Hair follicle dermal papilla cell (primary cell): ENCODE measurements around the gene OR1N1. TPM values are rescaled to one million over a fixed set of nuclear protein-coding genes. Genes with fewer than 3 reads are reported as not detected.

Source experiments
- total RNA-seq: library from RNA; depleted of rRNA; stranded (reverse); fragments of >200 nt; gene quantifications from 2 replicates; pipeline ENCODE4 v1.2.3, GENCODE V29; 2012

Gene OR1N1
- not detected in 2 replicates for total RNA-seq

DNA sequence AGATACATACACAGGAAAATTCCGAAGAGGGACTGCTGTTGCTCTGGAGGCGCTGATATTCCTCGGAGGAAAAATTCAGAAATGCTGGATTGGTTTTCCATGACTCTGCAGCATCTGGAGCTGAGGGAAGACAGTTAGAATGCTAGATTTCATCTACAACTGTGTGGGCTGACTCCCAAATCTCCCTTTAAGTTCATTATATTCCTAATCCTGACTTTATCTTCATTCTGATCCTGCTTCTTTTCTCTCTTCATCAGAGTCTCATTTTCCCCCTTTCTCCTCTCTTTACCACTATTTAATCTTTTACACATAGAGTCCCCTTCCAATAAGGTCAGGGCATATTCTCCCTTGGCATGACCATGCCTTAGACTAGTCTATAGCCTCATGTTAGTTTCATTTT, at the start of gene OR1N1:
TSS of gene OR1N1 (minus strand) at position 101 of the 400 bp plus-strand sequence. CDS start at position 101, 0 bp downstream.

DNA sequence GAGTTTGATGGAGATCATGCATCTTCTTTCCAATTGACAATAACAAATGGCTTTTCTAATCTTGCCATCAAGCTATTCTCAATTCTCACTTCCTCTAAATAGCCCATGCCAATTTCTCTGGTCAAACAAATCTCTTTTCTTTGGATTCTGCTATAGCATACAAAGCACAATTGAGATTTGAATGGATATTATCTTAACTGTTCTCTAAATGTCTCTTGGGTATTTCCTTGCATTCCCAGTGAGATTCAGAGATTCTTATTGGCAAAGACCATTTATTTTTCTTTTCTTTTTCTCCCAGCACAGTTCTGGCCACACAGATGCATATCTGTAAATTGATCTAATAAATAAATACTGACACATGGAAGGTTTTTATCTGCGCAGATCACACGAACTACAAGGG, 25.7 kb upstream of the OR1N1 start, which contains the start of gene OR1N2:
TSS of gene OR1N2 (plus strand) at position 301 of the 400 bp plus-strand sequence. CDS start 100 bp downstream, outside the sequence.

GRCh38 chr9:122518841-122519240, 8.3 kb downstream of the OR1N1 start, which contains the start of gene OR1J4:
Gene OR1J4, plus strand, starts transcription at chr9:122519141. Its CDS starts 0 bp downstream, at chr9:122519141.

DNA sequence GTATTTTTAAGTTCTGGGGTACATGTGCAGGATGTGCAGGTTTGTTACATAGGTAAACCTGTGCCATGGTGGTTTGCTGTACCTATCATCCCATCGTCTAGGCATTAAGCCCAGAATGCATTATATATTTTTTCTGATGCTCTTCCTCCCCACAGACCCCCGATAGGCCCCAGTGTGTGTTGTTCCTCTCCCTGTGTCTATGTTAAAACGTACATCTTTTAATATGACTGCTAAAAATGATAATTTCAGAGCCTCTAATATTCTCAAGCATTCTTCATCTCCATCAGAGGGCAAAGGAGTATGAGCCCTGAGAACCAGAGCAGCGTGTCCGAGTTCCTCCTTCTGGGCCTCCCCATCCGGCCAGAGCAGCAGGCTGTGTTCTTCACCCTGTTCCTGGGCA, 16.6 kb downstream of the OR1N1 start, which contains the start of gene OR1J2:
TSS of gene OR1J2 (plus strand) at position 301 of the 400 bp plus-strand sequence. CDS start at position 301, 0 bp downstream.

GRCh38 chr9:122477826-122478225, 49.3 kb downstream of the OR1N1 start, which contains the start of gene OR1J1:
Gene OR1J1, minus strand, starts transcription at chr9:122477926. Its CDS starts 0 bp downstream, at chr9:122477926.

Other genes with a start within 250 kb of the OR1N1 start
- gene PTGS1, start 156.3 kb downstream of the OR1N1 start, total RNA-seq, result 14.2 and 22.7 TPM in 2 replicates
- gene OR1J1, start 49.4 kb downstream of the OR1N1 start, total RNA-seq, result not detected in 2 replicates
- 0.24 and 0.32 TPM in 2 replicates for gene OR1J2, start 16.5 kb downstream of the OR1N1 start, total RNA-seq
- gene OR1J4, start 8.2 kb downstream of the OR1N1 start, total RNA-seq, result 0.49 TPM in 1 of 2 replicates, not detected in the other
- gene OR1N2, start 25.8 kb upstream of the OR1N1 start, total RNA-seq, result not detected in 2 replicates
- 0.36 TPM in 1 of 2 replicates, not detected in the other for gene OR1L8, start 56.1 kb upstream of the OR1N1 start, total RNA-seq
- 0.36 and 0.65 TPM in 2 replicates for gene OR1Q1, start 87.4 kb upstream of the OR1N1 start, total RNA-seq
- not detected in 2 replicates for gene OR1B1, start 130.3 kb upstream of the OR1N1 start, total RNA-seq
- gene OR1L1, start 134.4 kb upstream of the OR1N1 start, total RNA-seq, result not detected in 2 replicates
- gene OR1L3, start 147.8 kb upstream of the OR1N1 start, total RNA-seq, result not detected in 2 replicates
- not detected in 2 replicates for gene OR1L4, start 196.7 kb upstream of the OR1N1 start, total RNA-seq
- not detected in 2 replicates for gene OR1L6, start 215.0 kb upstream of the OR1N1 start, total RNA-seq